Uterus (tissue), 2 donors: ENCODE data around the gene KLHL18.

ENCODE experiments used
- CTCF ChIP-seq, 4 experiments: fragments of 200-600 bp in 2 of 4; fragments of 450-650 bp in 2 of 4; sonication (generic) in 2 of 4; IDR thresholded peaks; one replicate each; pipeline ENCODE4 v1.5.1; 2016 to 2019; ENCODE audit warnings: antibody characterized with exemption in 4 of 4, mild to moderate bottlenecking in 2 of 4, moderate library complexity in 1 of 4
- POLR2A ChIP-seq, 2 donors: fragments of 450-650 bp; IDR thresholded peaks; one replicate each; pipeline ENCODE4 v1.6.1; 2016; ENCODE audit warnings: antibody characterized with exemption in 2 of 2, mild to moderate bottlenecking in 1 of 2, moderate library complexity in 1 of 2

- TF ChIP-seq CTCF (IDR thresholded peaks at IDR 0.05) = no peak
- no peak for TF ChIP-seq POLR2A (IDR thresholded peaks at IDR 0.05)
These were observed 38.1 kb upstream of the KLHL18 start for GRCh38 chr3:47244531-47245100.
